ENCODE data around the gene GADD45GIP1. TPM values are rescaled to one million over a fixed set of nuclear protein-coding genes. Genes with fewer than 3 reads are reported as not detected.
A peak's percentile ranks its signal among the peaks of the same experiment; 100 is the strongest.

GADD45GIP1 gene
- total and polyA plus RNA-seq, 10 of the 15 experiments (the other 5 are each of a cell fraction or from before 2014, with no cell fraction given) = 5.1 to 136 (median 30.1) TPM

GRCh38 chr19:12933287-12934072 lies 23.5 kb downstream of the GADD45GIP1 start, which contains the start of gene FARSA (continued):
- peak; percentile 58; the same call in 1 of the 2 replicates for TF ChIP-seq RELB (IDR thresholded peaks at IDR 0.05; ENCODE audit: low read depth)
- TF ChIP-seq MTA2 (IDR thresholded peaks at IDR 0.05; ENCODE audit: low read depth) = no peak
- TF ChIP-seq BCL11A (IDR thresholded peaks at IDR 0.05; ENCODE audit: low read depth, low read length) = no peak
- peak; percentile 87 for TF ChIP-seq ELK1 (IDR thresholded peaks at IDR 0.05; ENCODE audit: low read depth, low read length)
- no peak for TF ChIP-seq EZH2 (IDR thresholded peaks at IDR 0.05; ENCODE audit: borderline replicate concordance, control insufficient read depth, low read depth, low read length)
- no peak for TF ChIP-seq EED (IDR thresholded peaks at IDR 0.05; ENCODE audit: low read depth)
- TF ChIP-seq MYC (IDR thresholded peaks at IDR 0.05; ENCODE audit: insufficient read depth, insufficient read length, insufficient replicate concordance, low read length, severe bottlenecking) = peak; percentile 22
- TF ChIP-seq USF2 (IDR thresholded peaks at IDR 0.05; ENCODE audit: borderline replicate concordance, low read depth, low read length) = peak; percentile 4; the same call in 1 of the 2 replicates
- peak; percentile 90 for TF ChIP-seq NKRF (conservative IDR thresholded peaks at IDR 0.05)
- TF ChIP-seq SREBF1 (IDR thresholded peaks at IDR 0.05; ENCODE audit: low read length) = no peak
- TF ChIP-seq POLR2AphosphoS5 (IDR thresholded peaks at IDR 0.05; ENCODE audit: low read length) = peak; percentile 94
- peak; percentile 84 for TF ChIP-seq CUX1 (IDR thresholded peaks at IDR 0.05; ENCODE audit: insufficient replicate concordance, low read depth, low read length)
- TF ChIP-seq BACH1 (IDR thresholded peaks at IDR 0.05; ENCODE audit: borderline replicate concordance) = peak; percentile 67; the same call in 1 of the 2 replicates
- no peak for TF ChIP-seq ZNF217 (IDR thresholded peaks at IDR 0.05)
- no peak for TF ChIP-seq HDAC2 (IDR thresholded peaks at IDR 0.05)
- TF ChIP-seq KAT2A (conservative IDR thresholded peaks at IDR 0.05; ENCODE audit: control insufficient read depth, low read depth, low read length) = no peak
- 0 out of 2 replicates have a peak, but pooled peaks have one; percentile 15 for TF ChIP-seq MEF2A (IDR thresholded peaks at IDR 0.05; ENCODE audit: insufficient read depth, low read depth, low read length)
- peak; percentile 71 for TF ChIP-seq CREM (IDR thresholded peaks at IDR 0.05; ENCODE audit: low read depth)
- TF ChIP-seq PAX8 (IDR thresholded peaks at IDR 0.05) = no peak
